Effector memory CD4-positive, alpha-beta T cell (primary cell): ENCODE measurements around the gene GAB3.
"Not testable (repeated sequence)": the region's sequence is repeated elsewhere in the genome, so short reads cannot be mapped to it uniquely, and the experiment has no call there.

Source experiments
- DNase-seq, 3 donors: peaks; one replicate each; pipeline ENCODE4 v3.0.0-alpha.2; 2020
- H3K27ac ChIP-seq: 2 replicates; pipeline ENCODE4 v1.7.0; 2013; ENCODE audit warnings: mild to moderate bottlenecking, low read length, moderate library complexity; ENCODE audit not compliant: insufficient read depth, poor library complexity, severe bottlenecking
- H3K27me3 ChIP-seq: replicated peaks from 2 replicates; pipeline ENCODE4 v1.7.0; 2013; ENCODE audit warnings: mild to moderate bottlenecking, low read length; ENCODE audit not compliant: insufficient read depth, control insufficient read depth, poor library complexity, severe bottlenecking
- H3K36me3 ChIP-seq: 2 replicates; pipeline ENCODE4 v1.7.0; 2013; ENCODE audit warnings: mild to moderate bottlenecking, low read length, moderate library complexity; ENCODE audit not compliant: control insufficient read depth, insufficient read depth
- H3K4me1 ChIP-seq: 2 replicates; pipeline ENCODE4 v1.7.0; 2013; ENCODE audit warnings: low read length, mild to moderate bottlenecking; ENCODE audit not compliant: control insufficient read depth, insufficient read depth, poor library complexity, severe bottlenecking
- H3K4me3 ChIP-seq: 2 replicates; pipeline ENCODE4 v1.7.0; 2013; ENCODE audit warnings: low read length, low read depth, mild to moderate bottlenecking; ENCODE audit not compliant: insufficient read depth, poor library complexity, severe bottlenecking
- H3K9me3 ChIP-seq: 2 replicates; pipeline ENCODE4 v1.7.0; 2013; ENCODE audit warnings: mild to moderate bottlenecking, low read length, moderate library complexity; ENCODE audit not compliant: control insufficient read depth

GAB3 gene

DNA sequence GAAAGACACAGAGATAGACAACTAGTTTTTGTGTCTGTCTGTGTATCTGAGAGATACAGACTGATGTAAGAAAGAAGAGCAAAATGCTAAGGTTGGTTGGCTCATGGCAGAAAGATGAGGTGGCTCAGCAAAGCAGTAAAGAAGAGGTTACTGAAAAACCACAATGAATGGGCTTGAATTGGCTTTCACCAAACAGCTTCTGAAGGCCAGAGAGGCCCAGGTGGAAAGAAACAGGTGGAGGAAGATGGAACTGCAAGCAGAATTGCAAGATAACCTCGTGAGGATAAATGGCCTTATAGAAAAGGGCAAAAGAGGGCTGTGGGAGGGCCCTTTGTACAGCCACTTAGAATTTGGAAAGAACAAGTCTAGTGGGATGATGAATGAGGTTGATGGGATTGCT, 39.6 kb downstream of the GAB3 start:
- Histone ChIP-seq H3K4me3 (no peak overlapping the region), H3K27ac (no peak overlapping the region), H3K27me3 (no peaks in the 10 kb centered on the region), H3K36me3 (peaks cover 4% of the 10 kb centered on the region), H3K9me3 (no peaks in the 10 kb centered on the region), H3K4me1 (peaks cover 10% of the 10 kb centered on the region)
- DNase-seq = no peak

DNA sequence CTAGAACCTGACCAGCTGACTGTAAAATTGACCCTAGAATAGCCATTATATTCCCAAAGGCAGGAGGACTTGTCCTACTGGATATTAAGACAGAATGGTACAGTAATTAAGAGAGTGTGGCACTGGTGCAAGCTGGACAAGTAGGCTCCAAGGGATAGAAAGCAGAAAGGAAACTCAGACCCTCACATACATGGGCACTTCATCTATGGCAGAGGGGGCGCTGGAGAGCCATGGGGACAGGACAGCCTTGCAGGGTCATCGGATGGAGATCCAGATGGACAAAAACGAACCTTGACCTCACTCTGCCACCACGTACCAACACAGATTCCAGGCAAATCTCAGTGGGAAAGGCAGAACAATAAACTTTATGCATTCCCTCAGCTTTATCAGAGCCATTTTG, 40.6 kb downstream of the GAB3 start:
- H3K27ac ChIP-seq = no peak overlapping the region
- no peak overlapping the region for H3K4me3 ChIP-seq
- DNase-seq = no peak
- H3K36me3 ChIP-seq = peaks cover 4% of the 10 kb centered on the region
- H3K4me1 ChIP-seq = peaks cover 10% of the 10 kb centered on the region
- H3K27me3 ChIP-seq = no peaks in the 10 kb centered on the region
- H3K9me3 ChIP-seq = no peaks in the 10 kb centered on the region

DNA sequence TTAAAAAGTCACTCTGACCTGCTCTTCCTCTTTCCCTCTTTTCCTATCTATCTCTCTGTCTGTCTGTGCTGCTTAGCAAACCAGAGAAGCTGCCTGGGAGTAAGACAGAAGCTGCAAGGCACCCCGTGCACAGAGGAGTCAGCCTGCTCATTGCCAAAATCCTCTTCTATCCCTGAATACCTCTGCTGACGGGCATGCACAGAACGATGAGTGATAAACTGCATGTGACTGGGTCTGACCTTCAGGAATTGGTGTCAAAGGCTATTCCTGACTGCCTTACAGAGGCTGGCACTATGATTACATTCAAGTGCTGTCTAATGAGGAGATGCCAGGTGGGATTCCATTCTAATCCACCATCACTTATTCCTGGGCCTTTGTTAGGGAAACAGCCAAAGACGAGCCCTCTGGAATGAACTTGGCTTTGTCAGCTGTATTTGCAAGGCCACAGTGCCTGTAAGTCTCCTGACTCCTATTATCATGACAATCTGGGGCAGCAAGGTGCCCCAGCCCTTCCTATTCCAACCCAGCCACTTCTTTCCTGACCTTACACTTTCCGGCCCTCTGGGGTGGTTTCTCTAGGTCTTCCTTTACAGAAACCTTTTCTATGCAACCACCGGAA, 52.1 kb downstream of the GAB3 start:
- H3K27me3 ChIP-seq = no peaks in the 10 kb centered on the region
- H3K36me3 ChIP-seq = peaks cover 21% of the 10 kb centered on the region
- no peaks in the 10 kb centered on the region for H3K9me3 ChIP-seq
- H3K4me3 ChIP-seq = no peak overlapping the region
- peaks cover 3% of the 10 kb centered on the region for H3K4me1 ChIP-seq
- no peak overlapping the region for H3K27ac ChIP-seq
- no peak for DNase-seq

DNA sequence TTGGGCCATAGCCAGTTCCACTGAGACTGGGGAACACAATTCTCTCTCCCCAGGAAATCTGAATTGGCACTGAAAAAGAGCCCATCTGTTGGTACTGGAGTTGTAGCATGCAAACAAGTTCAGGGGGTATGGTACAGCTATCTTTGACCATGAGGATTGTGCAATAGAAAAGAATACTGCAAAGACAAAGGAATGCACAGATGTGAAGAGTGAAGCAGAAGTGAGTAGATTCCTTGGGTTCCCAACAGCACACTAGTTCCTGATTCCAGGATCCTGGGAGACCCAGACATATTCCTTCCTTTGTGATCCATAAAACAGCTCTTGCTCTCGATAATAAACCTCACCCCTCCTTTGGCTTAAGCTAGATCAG, 54.2 kb downstream of the GAB3 start:
- no peaks in the 10 kb centered on the region for H3K9me3 ChIP-seq
- H3K4me1 ChIP-seq = peaks cover 3% of the 10 kb centered on the region
- H3K27ac ChIP-seq = no peak overlapping the region
- H3K27me3 ChIP-seq = no peaks in the 10 kb centered on the region
- no peak overlapping the region for H3K4me3 ChIP-seq
- DNase-seq = no peak
- peaks cover 21% of the 10 kb centered on the region for H3K36me3 ChIP-seq

DNA sequence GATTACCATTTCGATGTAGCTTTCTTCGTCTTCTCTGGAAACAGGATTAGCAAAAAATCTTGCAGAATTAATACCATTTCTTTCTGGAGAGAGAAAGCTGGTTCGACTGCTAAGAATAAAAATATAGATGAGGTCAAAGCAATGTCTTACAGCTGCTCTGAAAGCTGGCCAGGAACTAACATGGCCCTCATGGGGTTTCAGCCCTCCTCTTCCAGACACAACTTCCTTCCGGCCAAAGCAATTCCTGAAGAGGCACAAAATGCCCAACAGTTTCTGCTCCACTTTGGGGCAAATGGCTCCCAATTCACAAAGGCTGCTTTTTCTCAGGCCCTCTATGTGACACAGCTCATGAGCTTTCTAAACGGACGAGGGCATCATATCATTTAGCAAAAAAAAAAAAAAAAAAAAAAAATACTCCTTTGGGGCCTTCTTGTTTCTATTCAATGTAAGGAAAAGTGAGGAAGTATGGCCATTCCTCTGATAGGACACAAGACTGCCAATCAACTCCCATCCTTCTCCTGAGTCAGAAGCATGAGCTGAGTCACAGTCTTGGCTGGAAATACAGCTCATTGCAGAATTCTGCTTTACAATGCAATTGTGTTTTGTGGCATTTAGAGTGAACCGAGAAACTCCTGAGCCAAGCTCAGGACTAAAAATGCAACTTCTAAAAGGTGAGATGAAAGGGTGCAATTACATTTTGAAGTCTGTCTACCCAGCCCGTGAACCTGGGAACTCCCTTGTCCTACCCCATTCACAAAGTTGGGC, 54.8 kb downstream of the GAB3 start:
- peaks cover 21% of the 10 kb centered on the region for H3K36me3 ChIP-seq
- DNase-seq = no peak
- peaks cover 3% of the 10 kb centered on the region for H3K4me1 ChIP-seq
- no peak overlapping the region for H3K4me3 ChIP-seq
- H3K27me3 ChIP-seq = no peaks in the 10 kb centered on the region
- no peaks in the 10 kb centered on the region for H3K9me3 ChIP-seq
- H3K27ac ChIP-seq = no peak overlapping the region

DNA sequence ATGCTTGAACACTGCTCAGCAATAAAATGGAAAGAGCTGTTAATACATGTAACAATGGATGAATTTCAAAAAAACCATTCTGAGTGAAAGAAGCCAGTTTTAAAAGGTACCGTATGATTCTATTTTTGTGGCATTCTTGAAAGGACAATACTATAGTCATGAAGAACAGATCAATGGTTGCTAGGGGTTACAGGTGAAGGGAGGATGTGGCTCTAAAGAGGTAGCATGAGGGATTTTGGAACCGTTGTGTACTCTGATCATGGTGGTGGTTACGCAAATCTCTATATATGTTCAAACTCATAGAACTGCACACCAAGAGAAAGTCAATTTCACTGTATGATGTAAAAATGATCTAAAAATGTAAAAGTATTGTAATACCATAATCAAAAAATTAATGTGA, 57.5 kb downstream of the GAB3 start:
- no peaks in the 10 kb centered on the region for H3K27me3 ChIP-seq
- DNase-seq = no peak

DNA sequence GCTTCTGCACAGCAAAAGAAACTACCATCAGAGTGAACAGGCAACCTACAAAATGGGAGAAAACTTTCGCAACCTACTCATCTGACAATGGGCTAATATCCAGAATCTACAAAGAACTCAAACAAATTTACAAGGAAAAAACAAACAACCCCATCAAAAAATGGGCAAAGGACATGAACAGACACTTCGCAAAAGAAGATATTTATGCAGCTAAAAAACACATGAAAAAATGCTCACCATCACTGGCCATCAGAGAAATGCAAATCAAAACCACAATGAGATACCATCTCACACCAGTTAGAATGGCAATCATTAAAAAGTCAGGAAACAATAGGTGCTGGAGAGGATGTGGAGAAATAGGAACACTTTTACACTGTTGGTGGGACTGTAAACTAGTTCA, 60.4 kb downstream of the GAB3 start:
- H3K4me1 ChIP-seq, H3K9me3 ChIP-seq, H3K27ac ChIP-seq, H3K27me3 ChIP-seq, DNase-seq, H3K36me3 ChIP-seq, H3K4me3 ChIP-seq: not testable (repeated sequence)

More for the DNA sequence above, 57.5 kb downstream of the GAB3 start:
- peaks cover 16% of the 10 kb centered on the region for H3K36me3 ChIP-seq
- H3K9me3 ChIP-seq = no peaks in the 10 kb centered on the region
- H3K4me3 ChIP-seq = no peak overlapping the region
- H3K4me1 ChIP-seq = no peaks in the 10 kb centered on the region
- H3K27ac ChIP-seq = no peak overlapping the region

DNA sequence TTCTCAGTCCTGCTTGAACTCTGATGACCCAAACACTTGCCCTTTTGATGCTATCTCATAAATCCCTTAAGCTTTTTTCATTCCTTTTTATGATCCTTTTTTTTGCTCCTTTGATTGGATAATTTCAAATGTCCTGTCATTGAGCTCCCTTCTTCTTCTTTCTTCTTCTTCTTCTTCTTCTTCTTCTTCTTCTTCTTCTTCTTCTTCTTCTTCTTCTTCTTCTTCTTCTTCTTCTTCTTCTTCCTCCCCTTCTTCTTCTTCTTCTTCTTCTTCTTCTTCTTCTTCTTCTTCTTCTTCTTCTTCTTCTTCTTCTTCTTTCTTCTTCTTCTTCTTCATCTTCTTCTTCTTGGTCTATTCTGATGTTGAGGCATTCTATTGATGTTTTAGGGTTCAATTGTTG, 78.8 kb downstream of the GAB3 start:
- H3K4me3 ChIP-seq, H3K4me1 ChIP-seq, H3K36me3 ChIP-seq, H3K27me3 ChIP-seq, DNase-seq, H3K9me3 ChIP-seq, H3K27ac ChIP-seq: not testable (repeated sequence)

DNA sequence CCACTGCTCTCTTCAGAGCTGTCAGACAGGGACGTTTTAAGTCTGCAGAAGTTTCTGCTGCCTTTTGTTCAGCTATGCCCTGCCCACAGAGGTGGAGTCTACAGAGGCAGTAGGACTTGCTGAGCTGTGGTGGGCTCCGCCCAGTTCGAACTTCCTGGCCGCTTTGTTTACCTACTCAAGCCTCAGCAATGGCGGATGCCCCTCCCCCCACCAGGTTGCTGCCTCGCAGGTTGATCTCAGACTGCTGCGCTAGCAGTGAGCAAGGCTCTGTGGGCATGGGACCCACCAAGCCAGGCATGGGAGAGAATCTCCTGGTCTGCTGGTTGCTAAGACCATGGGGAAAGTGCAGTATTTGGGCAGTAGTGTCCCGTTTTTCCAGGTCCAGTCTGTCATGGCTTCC, 80.0 kb downstream of the GAB3 start:
- not testable (repeated sequence) for H3K4me1 ChIP-seq, H3K27me3 ChIP-seq, H3K36me3 ChIP-seq, DNase-seq, H3K27ac ChIP-seq, H3K9me3 ChIP-seq, H3K4me3 ChIP-seq

DNA sequence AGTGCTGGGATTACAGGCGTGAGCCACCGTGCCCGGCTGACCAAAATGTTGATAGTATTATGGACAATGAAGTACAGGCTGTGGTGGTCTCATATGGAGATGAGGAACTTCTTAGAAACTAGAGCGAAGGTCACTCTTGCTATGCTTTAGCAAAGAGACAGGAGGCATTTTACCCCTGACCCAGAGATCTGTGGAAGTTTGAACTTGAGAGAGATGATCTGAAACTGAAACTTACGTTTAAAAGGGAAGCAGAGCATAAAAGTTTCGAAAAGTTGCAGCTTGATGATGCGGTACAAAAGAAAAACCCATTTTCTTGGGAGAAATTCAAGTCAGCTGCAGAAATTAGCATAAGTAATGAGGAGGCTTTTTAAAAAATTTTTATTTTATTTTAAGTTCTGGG, 89.0 kb downstream of the GAB3 start:
- Histone ChIP-seq H3K27me3 (no peaks in the 10 kb centered on the region), H3K27ac (no peak overlapping the region), H3K4me3 (no peak overlapping the region), H3K4me1 (no peaks in the 10 kb centered on the region), H3K9me3 (no peaks in the 10 kb centered on the region), H3K36me3 (no peaks in the 10 kb centered on the region)
- DNase-seq = no peak
